ENCODE measurements around the gene TPTE2.
A peak's percentile ranks its signal among the peaks of the same experiment; 100 is the strongest.
"Not testable (repeated sequence)": the region's sequence is repeated elsewhere in the genome, so short reads cannot be mapped to it uniquely, and the experiment has no call there.

The TPTE2 gene

DNA sequence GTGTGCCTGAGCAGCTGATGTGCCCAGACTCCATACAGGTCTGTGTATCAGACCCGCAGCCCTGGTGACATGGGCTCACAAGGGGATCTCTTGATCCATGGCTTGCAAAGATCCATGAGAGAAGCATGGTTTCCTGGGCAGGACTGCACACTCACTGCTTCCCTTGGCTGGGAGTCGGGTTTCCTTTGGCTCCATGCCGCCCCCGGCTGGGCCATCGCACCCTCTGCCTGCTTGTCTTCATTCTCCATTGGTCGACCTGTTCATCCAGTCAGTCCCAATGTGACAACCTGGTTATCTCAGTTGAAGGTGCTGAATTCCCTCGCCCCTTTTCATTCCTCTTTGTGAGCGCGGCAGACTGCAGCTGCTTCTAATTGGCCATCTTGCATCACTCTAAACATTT lies 101.2 kb downstream of the TPTE2 start:
- not testable (repeated sequence) for DNase-seq; H3K27me3 Mint-ChIP-seq; H3K4me3 Mint-ChIP-seq; H3K4me1 Mint-ChIP-seq (ENCODE audit: low read depth); H3K36me3 Mint-ChIP-seq (ENCODE audit: low read depth); H3K27ac Mint-ChIP-seq
- peaks cover 24% of the 10 kb centered on the region for H3K9me3 Mint-ChIP-seq

DNA sequence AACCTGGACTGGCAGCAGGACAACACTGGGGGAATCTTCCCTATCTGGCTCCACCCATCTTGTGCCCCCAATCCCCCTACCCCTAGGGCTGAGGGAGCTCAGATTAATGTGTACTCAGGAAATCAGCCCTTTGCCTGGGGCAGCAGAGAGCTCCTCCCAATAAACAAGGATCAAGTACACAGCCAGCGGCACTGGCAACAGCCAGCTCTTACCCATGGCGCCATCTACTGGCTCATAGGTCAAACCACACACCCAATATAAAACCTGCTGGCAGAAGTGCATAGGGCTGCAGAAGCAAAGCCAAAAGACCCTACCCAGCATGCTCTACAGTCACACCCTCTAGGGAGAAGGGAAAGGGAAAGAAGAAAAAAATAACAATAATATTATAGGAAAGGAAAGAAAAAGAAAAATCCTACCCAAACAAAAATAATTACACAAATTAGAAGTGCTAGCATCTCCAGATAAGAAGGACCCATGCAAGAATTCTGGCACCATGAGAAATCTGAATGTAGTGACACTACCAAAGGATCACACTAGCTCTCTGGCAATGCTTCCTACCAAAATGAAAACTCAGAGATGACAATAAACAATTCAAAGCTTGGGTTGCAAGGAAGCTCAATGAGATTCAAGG lies 122.2 kb downstream of the TPTE2 start:
- H3K27me3 Mint-ChIP-seq; H3K4me3 Mint-ChIP-seq; H3K4me1 Mint-ChIP-seq (ENCODE audit: low read depth); H3K36me3 Mint-ChIP-seq (ENCODE audit: low read depth); H3K9me3 Mint-ChIP-seq; H3K27ac Mint-ChIP-seq: not testable (repeated sequence)
- DNase-seq: peak; percentile 29

DNA sequence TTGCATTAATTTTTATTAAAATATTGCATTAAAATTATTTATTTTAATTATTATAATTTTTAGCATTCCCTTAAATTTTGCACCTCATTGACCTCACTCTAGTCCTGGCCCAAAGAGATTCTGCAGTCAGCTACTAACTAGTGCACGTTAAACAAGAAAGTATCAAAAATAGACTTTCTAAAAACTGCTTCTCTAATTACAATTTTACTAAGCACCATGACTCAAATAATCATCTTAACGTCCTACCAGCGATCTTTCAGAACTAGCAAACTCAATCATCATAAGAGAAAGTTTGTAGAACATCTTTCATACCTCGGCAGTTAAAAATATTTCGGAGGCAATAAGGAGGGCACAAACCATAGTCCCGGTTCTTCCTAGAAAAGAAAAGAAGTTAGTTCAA lies 123.6 kb downstream of the TPTE2 start:
- H3K27me3 Mint-ChIP-seq; H3K36me3 Mint-ChIP-seq (ENCODE audit: low read depth); DNase-seq; H3K4me3 Mint-ChIP-seq; H3K27ac Mint-ChIP-seq; H3K4me1 Mint-ChIP-seq (ENCODE audit: low read depth); H3K9me3 Mint-ChIP-seq: not testable (repeated sequence)

DNA sequence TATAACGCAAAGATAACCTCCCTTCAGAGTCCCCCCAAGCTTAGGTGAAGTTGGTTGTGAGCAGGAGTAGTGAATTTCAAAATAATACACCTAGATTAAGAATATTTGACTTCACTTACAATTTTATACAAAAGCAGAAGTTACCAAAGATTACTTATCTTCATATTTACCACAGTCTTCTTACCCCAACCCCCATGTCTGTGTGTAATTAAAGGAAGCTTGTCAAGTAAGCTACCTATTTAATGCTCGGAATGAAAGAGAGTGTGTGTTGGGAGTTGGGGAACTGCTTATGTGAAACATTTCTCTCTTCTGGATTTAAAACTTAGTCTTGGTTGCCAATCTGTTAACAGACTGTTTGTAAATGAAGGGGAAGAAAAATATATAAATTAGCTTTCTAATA lies 139.1 kb downstream of the TPTE2 start:
- H3K4me3 Mint-ChIP-seq: not testable (repeated sequence)

DNA sequence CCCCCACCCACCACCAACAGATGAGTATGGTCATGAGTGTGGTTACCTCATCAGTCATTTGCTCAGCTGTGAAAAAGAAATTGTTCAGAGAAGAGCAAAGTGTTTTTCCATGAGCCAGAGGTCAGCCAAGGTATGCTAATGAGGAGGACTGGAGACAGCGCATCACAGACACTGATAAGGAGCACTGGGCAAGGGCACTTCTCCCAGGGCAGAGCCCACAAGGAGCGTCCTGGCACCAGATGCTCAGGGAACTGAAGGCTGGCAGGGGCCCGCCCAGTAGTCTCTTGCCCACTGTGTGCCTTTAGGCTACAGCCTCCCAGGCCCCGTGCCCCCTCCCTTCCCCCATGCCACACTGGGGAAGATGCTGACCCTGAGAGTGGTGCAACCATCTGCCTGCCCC lies 148.8 kb downstream of the TPTE2 start:
- H3K9me3 Mint-ChIP-seq: peaks cover 19% of the 10 kb centered on the region

More for the DNA sequence above, 139.1 kb downstream of the TPTE2 start:
- H3K27ac Mint-ChIP-seq; H3K9me3 Mint-ChIP-seq; H3K36me3 Mint-ChIP-seq (ENCODE audit: low read depth); H3K27me3 Mint-ChIP-seq; DNase-seq: not testable (repeated sequence)
- peaks cover 15% of the 10 kb centered on the region for H3K4me1 Mint-ChIP-seq (ENCODE audit: low read depth)

DNA sequence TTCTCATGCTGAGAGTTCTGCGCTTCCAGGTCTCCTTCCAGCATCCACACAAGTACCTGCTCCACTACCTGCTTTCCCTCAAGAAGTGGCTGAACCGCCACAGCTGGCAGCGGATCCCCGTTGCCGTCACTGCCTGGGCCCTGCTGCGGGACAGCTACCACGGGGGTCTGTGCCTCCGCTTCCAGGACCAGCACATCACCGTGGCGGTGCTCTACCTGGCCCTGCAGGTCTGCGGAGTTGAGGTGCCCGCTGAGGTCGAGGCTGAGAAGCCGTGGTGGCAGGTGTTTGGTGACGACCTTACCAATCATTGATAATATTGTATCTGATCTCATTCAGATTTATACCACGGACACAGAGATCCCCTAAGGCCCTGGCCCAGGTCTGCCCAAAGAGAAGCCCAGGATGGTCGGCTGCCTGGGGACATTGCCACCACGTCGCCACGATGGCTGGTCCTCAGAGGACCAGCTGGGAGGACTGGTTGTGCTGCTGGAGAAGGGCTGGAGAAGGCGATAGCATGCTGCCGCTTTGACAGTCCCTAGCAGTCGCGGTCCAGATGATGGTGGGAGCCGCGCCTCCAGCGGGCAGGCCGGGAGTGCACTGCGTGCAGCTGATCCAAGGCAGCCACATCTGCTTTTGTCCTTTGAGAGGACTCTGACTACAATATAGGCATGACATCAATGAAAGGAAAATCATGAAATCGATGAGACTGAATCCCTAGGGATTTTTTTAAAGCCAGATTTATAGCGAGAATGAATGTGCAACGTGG lies 178.4 kb downstream of the TPTE2 start:
- not testable (repeated sequence) for H3K27me3 Mint-ChIP-seq; H3K27ac Mint-ChIP-seq; H3K4me1 Mint-ChIP-seq (ENCODE audit: low read depth); H3K36me3 Mint-ChIP-seq (ENCODE audit: low read depth); H3K4me3 Mint-ChIP-seq; DNase-seq; H3K9me3 Mint-ChIP-seq

More for the DNA sequence above, 148.8 kb downstream of the TPTE2 start:
- not testable (repeated sequence) for H3K4me1 Mint-ChIP-seq (ENCODE audit: low read depth); DNase-seq; H3K4me3 Mint-ChIP-seq; H3K27ac Mint-ChIP-seq; H3K36me3 Mint-ChIP-seq (ENCODE audit: low read depth)
- peaks cover 15% of the 10 kb centered on the region for H3K27me3 Mint-ChIP-seq

DNA sequence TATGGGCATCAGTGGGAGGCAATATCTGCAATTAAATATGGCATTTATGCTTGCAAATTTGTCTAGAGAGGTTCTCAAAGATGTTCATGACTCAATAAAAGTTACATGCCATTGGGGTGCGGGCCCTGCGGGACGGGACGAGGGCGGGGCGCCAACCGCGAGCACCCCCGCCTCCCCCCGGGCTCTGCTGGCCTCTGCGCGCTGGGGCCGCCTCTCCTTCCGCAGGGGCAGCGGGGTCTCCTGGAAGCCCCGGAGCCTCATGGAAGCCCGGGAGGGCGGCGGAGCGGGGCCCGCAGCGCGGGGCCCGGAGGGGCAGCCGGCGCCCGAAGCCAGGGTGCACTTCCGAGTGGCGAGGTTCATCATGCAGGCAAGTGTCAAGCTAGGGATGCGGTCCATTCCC lies 179.2 kb downstream of the TPTE2 start:
- DNase-seq: no peak
- no peak overlapping the region for H3K27ac Mint-ChIP-seq
- H3K9me3 Mint-ChIP-seq: no peaks in the 10 kb centered on the region
- no peak overlapping the region for H3K4me3 Mint-ChIP-seq
- no peaks in the 10 kb centered on the region for H3K4me1 Mint-ChIP-seq (ENCODE audit: low read depth)
- H3K36me3 Mint-ChIP-seq (ENCODE audit: low read depth): no peaks in the 10 kb centered on the region
- no peaks in the 10 kb centered on the region for H3K27me3 Mint-ChIP-seq
